Activated CD8-positive, alpha-beta T cell treated with anti-CD3 and anti-CD28 coated beads, Interleukin-2, amount 10 ng/mL, durations not matched to agents 7 days and 5 days (primary cell): ENCODE data around the gene ZBTB48. TPM values are rescaled to one million over a fixed set of nuclear protein-coding genes. Genes with fewer than 3 reads are reported as not detected.

Source experiments
- total RNA-seq, 2 experiments: library from RNA; stranded (reverse); gene quantifications; one replicate each; pipeline ENCODE4 v1.2.3, GENCODE V29; 2021

Gene ZBTB48
- total RNA-seq, 2 experiments from 2014 or later, result 36.5 to 41.7 TPM

Other genes starting within 250 kb of the ZBTB48 start
- gene ACOT7, start 186.2 kb upstream of the ZBTB48 start, total RNA-seq, result 100 to 1,000 TPM in 1 of 2 experiments, 10 to 100 TPM in 1; 97.0 to 102 TPM
- under 1 TPM; 0.05 to 0.45 TPM for gene HES2, start 160.1 kb upstream of the ZBTB48 start, total RNA-seq
- 1 to 10 TPM in 1 of 2 experiments, under 1 TPM in 1; 0.61 to 1.0 TPM for gene ESPN, start 155.2 kb upstream of the ZBTB48 start, total RNA-seq
- 10 to 100 TPM; 47.7 to 55.8 TPM for gene TNFRSF25, start 113.8 kb upstream of the ZBTB48 start, total RNA-seq
- gene PLEKHG5, start 88.3 kb upstream of the ZBTB48 start, total RNA-seq, result 1 to 10 TPM; 2.2 to 2.8 TPM
- 10 to 100 TPM; 39.8 to 43.6 TPM for gene NOL9, start 25.5 kb upstream of the ZBTB48 start, total RNA-seq
- gene TAS1R1, start 24.7 kb upstream of the ZBTB48 start, total RNA-seq, result not detected
- gene KLHL21, start 22.9 kb downstream of the ZBTB48 start, total RNA-seq, result 10 to 100 TPM; 22.8 to 23.0 TPM
- 10 to 100 TPM; 11.8 to 12.6 TPM for gene PHF13, start 33.7 kb downstream of the ZBTB48 start, total RNA-seq
- gene THAP3, start 44.9 kb downstream of the ZBTB48 start, total RNA-seq, result 10 to 100 TPM; 19.1 to 20.8 TPM
- 10 to 100 TPM; 47.2 to 48.8 TPM for gene DNAJC11, start 121.8 kb downstream of the ZBTB48 start, total RNA-seq
- gene CAMTA1, start 205.5 kb downstream of the ZBTB48 start, total RNA-seq, result 10 to 100 TPM; 43.3 to 46.0 TPM